GM21360 (cell line): ENCODE results near the gene KCNIP1.

Source experiments
- ATAC-seq: cut with Tn5 transposase; IDR thresholded peaks from one replicate; pipeline ENCODE4 v1.9.1; 2021; ENCODE audit warnings: mild to moderate bottlenecking, moderate library complexity; ENCODE audit not compliant: unreplicated experiment

KCNIP1 gene

DNA sequence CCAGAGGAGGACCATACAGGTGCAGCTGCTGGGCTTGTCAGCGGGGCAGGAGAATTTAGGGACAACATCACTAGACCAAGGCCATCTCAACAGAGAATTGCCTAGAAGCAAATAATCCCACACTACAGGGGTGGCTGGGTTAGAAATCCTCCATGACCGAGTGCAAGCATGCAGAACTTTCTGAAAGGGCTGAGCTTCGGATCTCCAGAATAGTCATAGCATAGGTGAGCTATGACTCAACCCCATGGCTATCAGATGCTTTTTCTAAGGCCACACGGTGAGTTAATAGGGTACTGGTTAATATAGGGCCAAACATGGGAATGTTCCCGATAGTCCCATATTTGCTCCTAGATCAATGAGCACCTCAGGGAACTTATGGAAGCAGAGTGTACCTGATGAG, 4.2 kb downstream of the KCNIP1 start:
- ATAC-seq: no peak

DNA sequence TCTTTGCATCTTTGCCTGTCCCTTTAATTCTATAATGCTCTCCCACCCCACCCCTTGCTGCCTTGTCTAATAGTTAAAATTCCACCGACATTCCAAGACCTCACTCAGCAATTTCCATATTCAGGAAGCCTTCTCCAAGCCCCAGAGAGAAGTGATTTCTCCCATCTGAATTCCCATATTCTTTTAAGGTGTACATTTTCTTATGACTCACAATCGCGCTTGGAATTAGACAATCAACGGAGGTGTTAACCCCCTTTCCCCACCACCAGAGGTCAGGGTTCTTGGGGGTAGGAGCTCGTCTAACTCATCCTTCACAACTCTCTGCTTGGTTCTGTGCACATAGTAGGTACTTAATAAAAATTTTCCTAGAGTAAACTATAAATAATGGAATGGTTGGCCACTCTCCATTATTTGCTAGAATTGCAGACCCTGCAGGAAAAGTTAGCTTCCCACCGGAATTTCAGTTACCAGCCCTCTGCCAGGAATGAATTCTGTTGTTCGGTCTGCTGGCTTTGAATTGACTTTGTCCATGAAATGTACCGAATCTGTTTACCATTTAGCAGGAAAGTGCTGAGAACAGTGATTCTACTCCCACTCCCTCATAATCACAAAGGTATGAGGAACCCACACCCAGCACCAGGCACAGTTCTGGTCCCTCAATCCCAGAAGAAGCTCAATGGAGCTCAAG, 5.0 kb downstream of the KCNIP1 start:
- ATAC-seq: no peak

DNA sequence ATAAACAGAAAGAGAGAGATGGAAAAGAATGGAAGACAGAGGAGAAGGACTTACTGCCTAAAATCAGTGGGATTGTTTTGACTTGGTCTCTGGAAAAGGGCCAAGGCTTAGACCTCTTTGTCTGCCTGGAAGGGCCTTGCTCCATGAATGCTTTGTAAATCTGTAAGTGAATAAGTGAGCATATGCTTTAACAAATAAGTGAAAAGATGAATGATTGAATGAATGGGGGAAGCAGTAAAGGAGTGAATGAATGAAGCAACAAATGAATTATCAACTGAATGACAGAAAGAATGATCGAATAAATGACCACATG, 5.5 kb downstream of the KCNIP1 start:
- ATAC-seq: no peak

DNA sequence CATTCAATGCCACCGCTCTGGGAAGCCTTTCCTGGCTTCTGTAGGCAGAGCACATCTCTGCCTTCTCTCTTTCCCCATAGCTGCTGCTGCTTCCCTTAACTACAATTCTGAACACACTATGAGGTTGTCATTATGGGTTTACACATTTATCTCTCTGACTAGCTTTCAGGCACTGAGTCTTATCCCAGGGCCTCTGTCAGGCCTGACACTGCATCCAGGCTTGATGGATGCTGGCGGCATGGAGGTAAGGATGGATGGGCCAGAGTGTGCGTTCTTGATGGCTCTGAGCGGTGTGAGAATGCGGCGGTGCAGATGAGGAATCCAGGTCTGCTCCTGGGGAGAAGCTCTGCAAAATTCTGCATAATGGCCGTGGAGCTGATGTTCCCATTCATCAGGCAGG, 6.3 kb downstream of the KCNIP1 start:
- no peak for ATAC-seq

DNA sequence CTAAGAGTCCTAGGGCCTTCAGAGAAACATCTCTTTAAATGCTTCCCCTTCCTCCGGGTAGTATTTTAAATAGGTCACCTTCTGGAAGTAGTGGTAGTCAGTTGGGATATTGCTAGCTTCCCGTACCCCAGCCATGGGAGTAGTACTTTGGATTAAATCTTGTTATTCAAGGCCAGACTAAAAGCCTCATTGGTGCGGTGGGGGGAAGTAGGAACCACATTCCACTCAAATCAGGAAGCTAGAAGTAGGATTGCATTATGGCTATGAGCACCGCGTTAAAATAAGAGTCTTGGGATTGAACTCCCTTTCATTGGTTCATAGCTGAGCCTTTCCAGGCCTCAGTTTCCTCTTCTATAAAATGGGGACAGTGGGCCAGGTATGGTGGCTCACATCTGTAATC, 6.7 kb downstream of the KCNIP1 start:
- ATAC-seq: no peak

DNA sequence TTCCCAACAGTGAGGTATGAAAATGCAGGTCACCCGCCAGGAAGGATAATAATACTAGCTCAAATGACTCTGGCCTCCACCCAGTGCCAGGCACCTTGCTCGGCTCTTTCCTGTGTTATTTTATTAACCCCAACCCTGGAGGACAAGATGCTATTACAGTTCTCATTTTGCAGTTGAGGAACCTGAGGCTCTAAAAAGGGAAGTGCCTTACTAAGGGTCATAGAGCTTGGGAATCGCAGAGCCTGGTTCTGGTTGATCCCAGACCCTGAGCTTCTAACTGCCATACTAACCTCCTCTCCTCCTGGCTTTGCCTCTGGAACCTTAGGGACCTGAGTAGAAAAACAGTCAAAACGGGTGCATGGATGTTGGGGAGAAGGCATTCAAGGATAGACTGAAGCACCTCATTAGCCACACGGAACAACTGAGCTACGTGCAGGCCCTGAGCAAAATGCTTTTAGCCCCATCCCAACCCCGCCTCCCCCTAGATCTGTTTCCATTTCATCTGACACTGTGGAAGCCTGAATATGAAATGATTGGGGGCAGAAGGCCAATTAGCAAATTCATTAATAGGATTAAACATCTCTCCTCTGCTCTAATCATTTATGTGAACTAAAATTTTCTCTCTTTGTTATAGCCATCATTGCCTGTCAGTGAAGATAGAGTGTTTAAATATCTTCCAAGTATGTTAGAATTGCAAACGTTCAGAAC, 7.9 kb downstream of the KCNIP1 start:
- ATAC-seq: no peak

DNA sequence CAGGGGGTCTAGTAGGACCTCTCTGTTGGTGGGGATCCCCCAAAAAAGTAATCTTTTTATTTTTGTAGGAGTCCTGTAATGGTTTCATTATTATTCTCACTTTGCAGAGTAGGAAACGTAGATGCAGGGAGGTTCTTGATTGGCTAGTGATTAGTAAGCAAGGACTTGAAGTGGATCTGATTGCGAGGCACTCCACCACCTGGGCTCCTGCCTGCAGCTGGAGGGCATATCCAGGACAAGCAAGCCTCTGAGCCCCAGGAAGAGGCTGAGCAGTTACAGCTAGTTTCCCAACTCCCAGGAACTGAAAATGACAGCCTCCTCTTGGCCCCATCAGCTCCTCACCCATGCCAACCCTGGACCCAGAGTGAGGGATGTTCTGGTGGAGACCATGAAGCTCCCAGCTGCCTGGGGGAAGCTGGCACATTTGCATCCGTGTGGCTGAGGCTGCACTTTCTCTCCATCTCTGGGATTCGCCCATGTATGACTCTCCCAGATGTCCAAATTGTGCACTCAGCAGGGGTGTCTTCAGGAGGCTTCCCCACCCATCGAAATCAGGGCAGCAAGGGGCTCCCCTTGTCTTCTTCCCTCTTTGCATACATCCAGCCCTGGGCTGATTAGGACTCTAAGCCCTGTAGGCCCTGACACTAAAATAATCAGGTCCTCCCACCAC, 10.2 kb downstream of the KCNIP1 start:
- ATAC-seq: no peak

DNA sequence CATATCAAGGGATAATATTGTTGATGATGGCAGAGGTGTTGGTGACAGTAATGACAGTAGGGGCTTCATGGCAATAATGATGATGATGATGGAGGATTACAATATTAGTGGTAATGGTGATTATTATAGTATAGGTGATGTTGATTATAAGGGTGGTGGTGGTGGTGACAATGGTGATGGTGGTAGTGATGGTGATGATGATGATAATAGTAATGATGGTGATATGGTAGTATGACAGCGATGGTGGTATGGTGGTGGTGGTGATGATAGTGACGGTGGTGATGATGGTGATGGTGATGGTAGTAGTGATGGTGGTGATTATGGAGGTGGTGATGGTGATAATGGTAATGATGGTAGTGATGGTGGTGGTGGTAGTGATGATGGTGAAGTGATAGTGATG, 13.6 kb downstream of the KCNIP1 start:
- ATAC-seq: no peak

DNA sequence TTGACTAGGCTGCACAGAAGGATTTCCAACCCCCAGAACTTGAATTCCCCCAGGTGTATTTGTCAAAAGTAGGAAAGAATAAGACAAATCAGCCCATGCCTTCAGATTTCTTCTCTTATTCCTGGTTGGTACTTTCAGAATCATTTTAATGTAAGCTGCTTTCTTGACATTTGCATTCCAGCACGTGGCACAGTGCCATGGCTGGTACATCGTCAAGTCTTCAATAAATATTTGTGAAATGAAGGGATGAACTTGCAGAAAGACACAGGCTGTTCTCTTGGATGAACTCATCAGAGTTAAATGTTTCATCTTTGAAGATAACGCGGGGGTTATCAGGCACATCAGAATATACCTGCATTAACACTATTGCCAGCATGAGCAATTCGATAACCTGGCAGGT, 14.5 kb downstream of the KCNIP1 start:
- ATAC-seq: no peak

DNA sequence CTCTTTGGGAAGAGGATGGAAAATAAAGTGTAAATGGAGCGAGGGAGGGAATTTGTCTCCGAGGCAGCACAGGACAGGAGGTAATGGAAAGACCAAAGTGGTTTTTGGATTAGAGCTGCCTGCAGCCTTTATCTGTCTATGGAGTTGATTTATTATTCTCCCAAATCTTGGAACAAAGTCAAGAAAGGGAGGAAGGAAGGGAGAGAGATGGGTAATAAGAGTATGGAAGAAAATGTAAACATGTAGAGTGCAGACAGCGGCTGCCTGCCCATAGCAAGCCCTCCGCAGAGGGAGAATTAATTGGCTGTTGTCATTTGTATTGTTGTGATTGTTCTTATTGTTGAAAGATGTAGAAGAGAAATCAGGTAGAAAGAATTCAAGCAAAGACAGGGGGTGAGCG, 15.7 kb downstream of the KCNIP1 start:
- ATAC-seq: no peak

DNA sequence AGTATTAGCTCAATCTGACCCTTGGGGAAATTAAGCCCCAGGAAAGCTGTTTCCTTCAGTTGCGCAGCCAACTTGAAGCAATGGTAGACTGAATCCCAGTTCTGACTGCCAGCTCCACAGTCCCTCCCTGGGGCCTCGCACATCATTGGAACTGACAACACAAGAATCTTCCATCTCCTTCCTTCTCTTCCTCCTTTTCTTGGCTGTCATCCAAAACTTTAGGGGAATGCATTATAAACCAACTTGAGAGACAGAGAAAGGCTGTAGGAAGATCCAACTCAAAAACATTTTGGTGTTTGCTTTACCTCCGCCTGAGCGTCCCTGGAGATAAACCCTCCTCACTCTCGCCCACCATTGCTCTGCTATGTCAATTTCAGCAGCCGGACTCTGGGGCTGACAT, 16.6 kb downstream of the KCNIP1 start:
- no peak for ATAC-seq

DNA sequence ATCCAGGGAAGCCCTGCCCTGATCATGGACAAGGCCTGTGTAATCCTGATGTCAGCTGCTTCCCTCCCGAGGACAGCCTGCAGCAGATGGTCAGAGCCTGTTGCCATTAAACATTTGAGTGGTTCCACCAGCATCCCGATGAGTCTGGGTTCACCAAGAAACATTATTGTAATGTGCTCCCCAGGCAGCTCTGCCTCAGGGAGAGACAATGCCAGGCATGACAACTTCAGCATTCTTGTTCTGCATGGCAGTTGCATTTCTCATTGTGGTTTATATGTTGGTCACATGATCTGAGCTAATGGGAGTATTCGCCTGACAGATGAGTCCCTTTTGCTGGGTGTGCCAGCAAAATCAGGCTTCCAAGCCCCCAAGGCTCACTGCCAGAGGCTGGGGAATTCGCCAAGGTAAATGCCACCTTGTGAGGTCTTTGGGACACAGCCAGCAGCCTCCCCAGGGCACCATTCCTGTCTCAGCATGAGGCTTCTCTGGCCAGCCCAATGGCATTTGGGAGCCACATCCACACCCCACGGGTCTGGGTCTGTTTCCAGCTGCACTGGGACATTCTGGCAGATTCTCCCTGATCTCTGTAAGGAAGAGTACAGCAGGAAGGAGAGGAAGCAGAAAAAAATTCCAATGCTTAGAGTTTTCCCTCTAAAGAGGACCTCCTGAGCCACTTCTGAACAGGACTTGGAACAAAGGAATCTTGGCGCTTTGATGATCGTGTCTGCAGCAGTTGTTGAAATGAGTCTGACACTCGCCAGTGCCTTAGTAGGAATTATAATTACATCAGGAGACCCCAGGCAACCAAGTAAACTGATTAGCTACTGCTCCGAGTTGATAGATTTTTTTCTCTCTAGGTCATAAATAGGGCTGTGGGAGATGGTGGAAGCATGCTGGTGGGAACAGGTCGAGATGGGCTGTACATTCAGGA, 18.7 kb downstream of the KCNIP1 start:
- ATAC-seq: no peak

DNA sequence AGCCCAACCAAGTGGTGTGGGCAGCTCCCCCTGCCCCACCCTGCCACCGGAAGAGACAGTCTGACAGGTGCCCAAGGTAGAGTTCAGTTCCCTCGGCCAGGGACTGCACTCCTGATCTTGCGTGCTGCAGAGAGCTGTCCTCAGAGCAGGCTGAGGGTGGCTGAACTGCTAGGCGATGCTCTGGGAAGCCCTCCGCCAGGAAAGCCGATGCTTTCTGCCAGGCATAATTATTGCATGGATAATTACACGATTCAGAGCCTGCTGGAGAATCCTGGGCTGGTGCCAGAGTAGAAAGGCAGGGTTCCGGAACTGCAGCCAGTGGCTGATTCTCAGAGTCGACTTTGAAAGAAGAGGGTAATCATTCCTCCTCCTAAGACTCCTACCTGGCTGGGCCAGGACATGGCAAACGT, 19.3 kb downstream of the KCNIP1 start:
- no peak for ATAC-seq

DNA sequence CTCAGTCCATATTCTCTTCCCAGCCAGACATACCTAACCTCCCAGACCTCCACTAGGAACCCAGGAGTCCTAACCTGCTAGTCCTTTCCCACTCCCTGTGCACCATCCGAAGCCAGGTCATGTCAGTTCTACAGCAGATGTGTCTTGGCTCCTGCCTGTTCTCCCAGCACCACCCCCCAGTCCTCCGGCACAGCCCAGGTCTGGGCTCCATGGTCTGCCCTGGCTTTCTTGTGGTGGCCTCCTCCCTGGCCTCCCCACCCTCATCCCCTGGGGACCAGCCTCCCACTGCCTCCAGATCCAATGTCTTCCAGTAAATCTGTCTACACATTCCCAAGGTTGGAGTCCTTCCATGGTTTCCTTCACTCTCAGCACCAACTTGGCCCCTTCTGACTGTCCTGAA, 20.0 kb downstream of the KCNIP1 start:
- ATAC-seq: no peak

DNA sequence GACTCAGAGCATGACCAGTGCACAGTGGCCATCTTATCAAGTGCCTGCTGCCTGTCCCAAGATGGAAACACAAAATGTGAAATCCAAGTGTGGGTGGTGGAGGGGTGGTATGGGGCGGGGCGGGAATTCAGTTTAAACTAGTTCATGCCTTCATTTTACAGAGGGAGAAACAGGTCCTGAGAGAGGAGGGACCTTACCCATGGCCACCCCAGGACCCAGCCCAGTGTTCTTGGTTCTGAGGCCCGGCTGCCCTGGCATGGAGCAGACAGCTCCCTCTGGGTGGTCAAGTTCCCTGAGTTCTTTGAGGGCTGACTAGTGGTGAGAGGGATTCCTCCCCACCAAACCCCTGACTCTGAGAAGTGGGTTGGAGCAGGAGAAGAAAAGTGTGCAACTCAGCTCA, 20.8 kb downstream of the KCNIP1 start:
- no peak for ATAC-seq

DNA sequence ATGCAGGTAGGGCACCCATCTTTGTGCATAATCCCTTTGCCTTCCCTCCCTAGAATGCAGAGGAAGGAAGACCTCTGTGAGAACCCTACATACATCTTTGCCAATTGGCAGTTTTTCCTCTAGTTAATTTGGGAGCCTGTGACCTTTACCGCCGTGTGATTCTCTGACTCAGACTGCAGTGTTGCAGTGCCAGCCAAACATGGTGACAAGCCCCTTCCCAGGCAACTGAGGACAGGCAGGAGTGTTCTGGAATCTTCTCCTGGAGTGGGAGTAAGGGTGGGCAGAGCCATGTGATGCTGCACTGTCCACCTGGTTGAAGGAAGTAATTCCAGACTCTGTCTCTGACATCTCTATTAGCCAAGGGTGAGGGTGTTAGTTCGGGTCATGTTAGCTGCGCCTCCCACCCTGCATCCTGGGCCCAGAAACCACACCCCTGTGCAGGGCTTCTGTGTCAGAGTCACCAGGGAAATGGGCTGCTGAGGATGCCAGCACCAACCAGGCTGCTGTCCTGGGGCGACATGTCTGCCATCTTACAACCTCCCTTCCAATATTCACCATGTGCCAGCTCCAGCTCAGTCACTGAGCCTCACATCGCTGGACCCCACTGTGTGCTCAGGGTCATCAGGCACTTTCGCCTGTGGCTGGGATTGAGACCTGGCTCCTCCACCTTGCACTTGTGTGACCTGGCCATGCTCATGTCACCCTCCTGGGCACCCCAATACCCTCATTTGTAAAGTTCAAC, 21.8 kb downstream of the KCNIP1 start:
- no peak for ATAC-seq

DNA sequence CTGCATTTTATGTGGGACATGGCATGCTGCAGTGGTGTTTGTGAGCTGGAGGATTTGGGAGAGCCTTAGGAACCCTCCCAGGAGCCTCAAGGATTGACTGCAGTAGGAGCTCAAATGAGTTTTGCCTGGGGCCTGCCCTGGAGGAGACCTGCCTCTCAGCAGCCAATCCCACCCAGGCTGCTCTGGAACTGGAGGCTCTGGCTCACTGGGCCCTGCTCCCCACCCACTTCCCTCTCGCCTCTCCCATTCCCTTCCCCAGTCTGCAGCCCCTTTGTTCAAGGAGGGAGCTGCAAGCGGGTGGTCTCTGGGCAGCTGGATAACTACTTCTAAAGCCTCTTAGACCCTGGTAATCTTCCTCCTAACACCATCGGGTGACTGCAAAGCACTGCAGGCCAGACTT, 24.2 kb downstream of the KCNIP1 start:
- ATAC-seq: no peak

DNA sequence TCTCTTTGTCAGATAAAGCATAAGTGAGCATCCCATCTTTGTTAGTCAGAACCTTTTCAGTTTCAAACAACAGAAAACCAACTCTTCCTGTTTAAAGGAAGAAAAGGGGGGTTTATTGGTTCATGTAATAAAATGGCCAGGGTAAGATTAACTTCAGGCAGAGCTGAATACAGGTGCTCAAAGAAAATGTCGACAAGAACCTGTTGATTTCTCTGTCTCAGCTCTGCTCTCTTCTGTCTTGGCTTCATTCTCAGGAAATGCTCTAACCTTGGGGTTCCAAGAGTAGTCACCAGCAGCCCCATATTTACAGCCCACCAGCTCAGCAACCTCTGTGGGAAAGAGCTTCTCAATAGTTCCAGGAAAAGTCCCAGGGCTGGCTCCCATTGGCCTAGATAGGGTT, 25.2 kb downstream of the KCNIP1 start:
- ATAC-seq: no peak

DNA sequence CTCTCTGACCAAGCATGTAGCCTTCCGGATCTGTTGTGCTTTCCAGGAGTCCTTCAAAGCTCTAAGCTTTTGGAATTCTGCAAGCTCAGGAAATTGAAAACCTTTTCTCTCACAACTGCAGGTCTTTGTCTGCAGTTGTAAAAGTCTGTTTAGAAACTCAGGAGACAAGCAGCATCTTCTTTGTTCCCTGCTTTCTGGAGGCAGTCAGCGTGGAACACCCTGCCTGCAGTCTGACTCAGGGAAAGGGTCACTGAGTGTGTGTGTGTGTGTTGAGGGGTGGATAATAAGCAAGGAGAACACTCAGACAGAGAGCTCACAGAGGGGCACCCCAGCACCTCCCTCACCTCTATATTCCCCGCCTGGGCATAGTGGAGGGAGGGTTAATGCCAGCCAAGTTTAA, 29.1 kb downstream of the KCNIP1 start:
- no peak for ATAC-seq

DNA sequence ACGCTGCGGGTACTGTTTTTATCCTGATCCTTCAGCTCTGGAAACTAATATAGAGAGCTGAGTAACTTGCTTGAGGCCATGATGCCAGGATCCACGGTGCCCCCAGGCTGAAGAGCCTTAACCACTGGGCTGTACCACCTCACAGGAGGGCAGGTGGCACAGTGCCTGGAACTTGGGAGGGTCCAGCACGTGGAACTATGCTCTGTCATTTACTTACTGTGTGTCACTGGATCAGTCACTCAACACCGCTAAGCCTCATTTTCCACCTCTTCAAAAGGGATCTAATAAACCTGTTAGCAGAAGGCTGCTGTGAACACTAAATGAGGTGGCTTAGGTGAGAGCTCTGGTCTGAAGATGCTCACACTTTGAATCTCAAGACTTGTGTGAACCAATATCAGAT, 29.6 kb downstream of the KCNIP1 start:
- no peak for ATAC-seq

DNA sequence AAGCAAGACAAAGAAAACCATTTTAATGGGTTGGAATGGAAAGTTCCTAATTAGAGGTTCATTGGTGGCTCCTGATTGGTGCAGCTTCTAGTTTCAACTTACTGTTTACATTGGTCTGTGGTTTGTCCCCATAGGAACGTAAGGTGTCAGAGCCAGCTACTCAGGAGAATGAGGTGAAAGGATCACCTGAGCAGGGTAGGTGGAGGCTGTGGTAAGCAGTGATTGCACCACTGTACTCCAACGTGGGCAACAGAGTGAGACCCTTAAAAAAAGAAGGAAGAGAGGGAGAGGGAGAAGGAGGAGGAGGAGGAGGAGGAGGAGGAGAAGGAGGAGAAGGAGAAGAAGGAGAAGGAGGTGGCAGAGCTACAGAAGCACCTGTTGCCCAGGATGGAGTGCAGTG, 30.4 kb downstream of the KCNIP1 start:
- no peak for ATAC-seq
